Choroid plexus epithelial cell (primary cell): ENCODE data around the gene ADCY3.
A peak's percentile ranks its signal among the peaks of the same experiment; 100 is the strongest.

Experiments used
- DNase-seq: peaks from one replicate; pipeline ENCODE4 v3.0.0-alpha.2; 2010; ENCODE audit warnings: low read depth
- H3K4me3 ChIP-seq: 2 replicates; pipeline ENCODE4 v1.5.1; 2011; ENCODE audit warnings: low read depth, mild to moderate bottlenecking, control low read depth, low read length, moderate library complexity
- CTCF ChIP-seq: conservative IDR thresholded peaks from 2 replicates; pipeline ENCODE4 v1.5.1; 2011; ENCODE audit warnings: low read depth, mild to moderate bottlenecking, control low read depth, inconsistent platforms, low read length, moderate library complexity

The ADCY3 gene

DNA sequence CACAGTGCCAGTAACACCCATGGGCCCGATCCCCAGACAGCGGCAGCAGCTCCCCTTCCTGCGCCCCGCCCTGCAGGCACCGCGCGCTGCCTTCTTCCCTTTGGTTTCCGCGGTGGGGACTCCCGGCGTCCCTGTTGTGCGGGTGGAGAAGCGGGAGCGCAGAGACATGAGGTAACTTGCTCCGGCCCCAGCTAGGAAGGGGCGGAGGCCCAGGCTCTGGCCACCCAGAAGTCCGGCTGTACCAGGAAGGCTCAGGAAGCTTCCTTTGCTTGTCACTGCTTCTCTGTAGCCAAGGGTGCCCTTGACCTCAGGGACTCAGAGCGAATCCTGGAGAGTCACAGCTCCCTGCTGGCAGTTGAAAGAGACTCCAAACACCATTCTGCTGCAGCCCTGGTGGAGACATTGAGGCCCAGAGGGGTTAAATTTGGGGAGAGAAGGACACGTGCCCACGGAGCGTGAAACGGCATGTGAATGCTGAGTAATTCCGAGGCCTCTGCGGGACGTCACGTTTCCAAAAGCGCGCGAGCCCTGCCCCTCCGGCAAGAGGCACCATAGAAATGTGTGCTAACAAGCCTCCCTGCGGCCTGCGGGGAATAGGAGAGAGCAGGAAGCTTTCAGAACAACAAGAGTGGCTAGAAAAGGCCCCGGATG is 6.7 kb upstream of the ADCY3 start:
- peak; percentile 59 for DNase-seq
- H3K4me3 ChIP-seq, result peak overlapping the region; percentile 2
- TF ChIP-seq CTCF, result no peak

DNA sequence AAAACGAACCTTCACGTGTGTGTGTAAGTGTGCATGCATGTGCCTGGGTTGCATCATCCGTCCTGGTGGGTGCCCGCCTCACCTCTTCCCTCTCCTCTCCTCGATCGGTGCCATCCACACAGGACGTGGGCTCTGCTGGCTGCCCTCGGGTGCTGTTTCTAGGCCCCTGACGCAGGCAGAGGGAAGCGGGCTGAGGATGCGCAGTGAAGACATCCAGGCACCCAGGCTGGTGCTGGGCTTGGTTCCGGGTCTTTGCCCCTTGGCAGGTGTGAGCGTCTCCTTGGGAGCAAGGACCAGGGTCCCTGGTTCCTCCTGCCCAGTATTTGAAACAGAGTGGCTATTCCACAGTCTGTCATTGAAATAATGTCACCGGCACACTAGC is 6.2 kb upstream of the ADCY3 start:
- no peak for TF ChIP-seq CTCF
- peak overlapping the region; percentile 2 for H3K4me3 ChIP-seq
- no peak for DNase-seq

GRCh38 chr2:24925815-24926214 is 5.8 kb upstream of the ADCY3 start:
- TF ChIP-seq CTCF, result no peak
- no peak overlapping the region for H3K4me3 ChIP-seq
- DNase-seq, result no peak

- TF ChIP-seq CTCF, result no peak
- no peak for DNase-seq
- no peak overlapping the region for H3K4me3 ChIP-seq
Observed at GRCh38 chr2:24924732-24925131, 4.7 kb upstream of the ADCY3 start.

DNA sequence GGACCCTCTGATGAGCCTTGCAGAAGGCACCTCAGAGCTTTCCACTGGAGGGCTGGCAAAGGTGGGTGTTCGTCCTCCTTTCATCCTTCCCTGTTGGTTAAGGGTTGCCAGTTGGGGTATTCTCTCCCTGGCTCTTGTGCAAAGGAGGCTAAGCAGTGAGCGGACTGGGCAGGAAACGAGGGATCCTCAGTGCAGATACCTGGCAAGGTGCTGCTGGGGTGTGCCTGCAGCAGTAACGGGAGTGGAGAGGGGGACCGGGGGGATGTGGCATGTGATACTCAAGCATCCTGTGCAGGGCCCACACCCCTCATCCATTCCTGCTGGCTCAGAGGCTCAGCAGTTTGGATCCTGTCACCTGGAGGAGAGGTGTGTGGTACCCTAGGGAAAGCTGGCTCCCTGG is 4.2 kb upstream of the ADCY3 start:
- no peak for DNase-seq
- TF ChIP-seq CTCF, result no peak
- no peak overlapping the region for H3K4me3 ChIP-seq

- no peak for TF ChIP-seq CTCF
- no peak for DNase-seq
- H3K4me3 ChIP-seq, result no peak overlapping the region
Observed at GRCh38 chr2:24923106-24923505, 3.1 kb upstream of the ADCY3 start.

DNA sequence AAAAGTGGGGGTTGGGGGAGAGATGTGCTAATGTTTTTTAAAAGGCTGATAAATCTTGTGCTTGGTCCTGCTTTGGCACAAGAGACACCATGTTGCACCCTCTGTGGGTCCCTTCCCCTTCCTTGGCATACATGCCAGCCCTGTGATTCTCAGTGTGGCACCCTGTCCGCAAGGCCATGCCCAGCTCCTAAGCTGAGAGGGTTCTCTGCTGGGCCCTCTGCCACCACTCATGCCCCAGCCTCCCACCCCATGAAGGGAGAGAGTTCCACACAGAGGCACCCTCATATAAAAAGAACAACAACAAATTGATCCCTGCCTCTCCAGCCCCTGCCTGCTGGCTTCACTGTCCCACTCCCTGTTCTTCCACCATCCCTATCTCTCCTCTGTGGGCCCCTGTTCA is 2.5 kb upstream of the ADCY3 start:
- TF ChIP-seq CTCF, result no peak
- DNase-seq, result no peak
- H3K4me3 ChIP-seq, result no peak overlapping the region
